B cell (primary cell): Measurements from ENCODE around the gene PSMB8. TPM values are rescaled to one million over a fixed set of nuclear protein-coding genes. Genes with fewer than 3 reads are reported as not detected.

ENCODE experiments used
- ATAC-seq: fragments of 200-7000 bp; cut with Tn5 transposase; one replicate; pipeline ENCODE4 v1.10.0; 2021; ENCODE audit warnings: low read depth, mild to moderate bottlenecking, moderate number of reproducible peaks, moderate library complexity
- CTCF ChIA-PET: fragments of 350-600 bp; sonication (Branson Sonifier 250); formaldehyde crosslinking; loops from one replicate; lab custom pipeline; 2021; ENCODE audit warnings: antibody characterized with exemption, inconsistent platforms; lab: Charles Lee
- POLR2A ChIA-PET: fragments of 350-600 bp; sonication (Branson Sonifier 250); formaldehyde crosslinking; loops from one replicate; lab custom pipeline; 2021; ENCODE audit warnings: antibody characterized with exemption; lab: Charles Lee
- DNase-seq: peaks from one replicate; pipeline ENCODE4 v3.0.0; 2013
- H2AFZ ChIP-seq: 2 replicates; pipeline ENCODE4 v1.6.1; 2012; ENCODE audit warnings: mild to moderate bottlenecking, low read depth, low read length; ENCODE audit not compliant: insufficient read depth, poor library complexity, severe bottlenecking
- H3K27ac ChIP-seq, 2 donors: 1 replicate in 1 of 2; 2 replicates in 1 of 2; pipeline ENCODE4 v1.5.1; 2012 to 2013; ENCODE audit warnings: low read length in 2 of 2, mild to moderate bottlenecking in 2 of 2, moderate library complexity in 1 of 2
- H3K27me3 ChIP-seq, 4 experiments: fragments of 200-600 bp in 1 of 4; sonication (generic) in 1 of 4; replicated peaks in 1 of 4; 1 replicate in 2 of 4; 2 replicates in 2 of 4; pipeline versions ENCODE4 v1.6.1 to v1.7.0; 2013 to 2016; ENCODE audit warnings: low read length in 3 of 4, mild to moderate bottlenecking in 2 of 4, mixed read lengths in 1 of 4, moderate library complexity in 1 of 4; ENCODE audit not compliant: insufficient read depth in 4 of 4, control insufficient read depth in 3 of 4; ENCODE audit errors: control extremely low read depth in 1 of 4
- H3K36me3 ChIP-seq, 2 experiments: replicated peaks in 1 of 2; 1 replicate in 1 of 2; 2 replicates in 1 of 2; pipeline versions ENCODE4 v1.6.1 to v1.7.1; 2013; ENCODE audit warnings: low read length in 1 of 2; ENCODE audit not compliant: insufficient read depth in 2 of 2, control insufficient read depth in 1 of 2; ENCODE audit errors: control extremely low read depth in 1 of 2, extremely low read depth in 1 of 2
- H3K4me1 ChIP-seq, 2 donors: fragments of 200-600 bp in 1 of 2; sonication (generic) in 1 of 2; 1 replicate in 1 of 2; 2 replicates in 1 of 2; pipeline versions ENCODE4 v1.5.1 to v1.6.1; 2013 to 2017; ENCODE audit warnings: low read length in 2 of 2; ENCODE audit not compliant: control insufficient read depth in 2 of 2, insufficient read depth in 2 of 2
- H3K4me2 ChIP-seq: replicated peaks from 2 replicates; pipeline ENCODE3; 2012; ENCODE audit warnings: mild to moderate bottlenecking, low read depth, low read length; ENCODE audit not compliant: poor library complexity, severe bottlenecking
- H3K4me3 ChIP-seq, 5 experiments: fragments of 200-600 bp in 1 of 5; sonication (generic) in 1 of 5; 1 replicate in 3 of 5; 2 replicates in 2 of 5; pipeline versions ENCODE4 v1.5.1 to v1.7.0; 2011 to 2016; ENCODE audit warnings: low read length in 4 of 5, mild to moderate bottlenecking in 4 of 5, low read depth in 2 of 5, control low read depth in 1 of 5, moderate library complexity in 1 of 5; ENCODE audit not compliant: insufficient read depth in 1 of 5; ENCODE audit errors: control extremely low read depth in 1 of 5, extremely low read depth in 1 of 5
- H3K79me2 ChIP-seq: fragments of 200-600 bp; sonication (generic); one replicate; pipeline ENCODE4 v1.6.0; 2016; ENCODE audit warnings: low read length; ENCODE audit not compliant: control insufficient read depth, insufficient read depth
- H3K9ac ChIP-seq: fragments of 200-600 bp; sonication (generic); 2 replicates; pipeline ENCODE4 v1.6.1; 2017; ENCODE audit warnings: mild to moderate bottlenecking, low read length, moderate library complexity
- H3K9me3 ChIP-seq, 3 donors: one replicate each; pipeline versions ENCODE4 v1.6.1 to v1.7.1; 2013; ENCODE audit warnings: low read length in 2 of 3; ENCODE audit not compliant: control insufficient read depth in 2 of 3, insufficient read depth in 1 of 3; ENCODE audit errors: control extremely low read depth in 1 of 3
- H4K20me1 ChIP-seq: 2 replicates; pipeline ENCODE4 v1.6.0; 2012; ENCODE audit warnings: mild to moderate bottlenecking, low read length; ENCODE audit not compliant: insufficient read depth, control insufficient read depth, poor library complexity, severe bottlenecking
- H3K27ac Mint-ChIP-seq: one replicate; pipeline ENCODE4 v1.8.0; 2021; ENCODE audit warnings: mixed read lengths
- H3K27me3 Mint-ChIP-seq: one replicate; pipeline ENCODE4 v1.8.0; 2021; ENCODE audit warnings: mixed read lengths
- H3K4me1 Mint-ChIP-seq: one replicate; pipeline ENCODE4 v1.8.0; 2021; ENCODE audit warnings: mixed read lengths
- H3K4me3 Mint-ChIP-seq: one replicate; pipeline ENCODE4 v1.8.0; 2021; ENCODE audit warnings: mixed read lengths
- H3K9me3 Mint-ChIP-seq: one replicate; pipeline ENCODE4 v1.8.0; 2022; ENCODE audit warnings: mixed read lengths; ENCODE audit not compliant: insufficient read depth
- EZH2 ChIP-seq: IDR thresholded peaks from 2 replicates; pipeline ENCODE4 v1.6.1; 2012; ENCODE audit warnings: borderline replicate concordance, low read depth, mild to moderate bottlenecking, moderate library complexity, low read length; ENCODE audit not compliant: insufficient read depth, poor library complexity, severe bottlenecking
- whole genome bisulfite sequencing: methylation state at CpG from one replicate; pipeline ENCODE4 v1.1.5; 2013; ENCODE audit warnings: missing lambda C conversion rate; ENCODE audit not compliant: insufficient coverage; 5-methylcytosine and 5-hydroxymethylcytosine counted together
- intact Hi-C: fragments of 100-400 bp; cut with micrococcal nuclease; formaldehyde crosslinking; loops from one replicate; pipeline ENCODE4 v1.10.0; 2022
- polyA plus RNA-seq: library from polyadenylated mRNA; depleted of rRNA; stranded (reverse); fragments of >200 nt; gene quantifications from 2 replicates; pipeline ENCODE4 v1.2.3, GENCODE V29; 2012
- total RNA-seq, 2 donors: library from RNA; stranded (reverse); fragments of 120-200 nt in 1 of 2; gene quantifications; 1 replicate in 1 of 2; 2 replicates in 1 of 2; pipeline versions ENCODE4 v1.2.3 to v1.2.4, GENCODE V29; 2013 to 2022
- TF ChIP-seq, protein P1 (sequence below): fragments of 200-600 bp; IDR thresholded peaks from one replicate; pipeline ENCODE4 v1.8.0; 2022; ENCODE audit warnings: antibody characterized with exemption, mild to moderate bottlenecking

The PSMB8 gene
- total and polyA plus RNA-seq, 2 donors (not counting 1 experiment from before 2014, with no cell fraction given) = 129 to 256 TPM

DNA sequence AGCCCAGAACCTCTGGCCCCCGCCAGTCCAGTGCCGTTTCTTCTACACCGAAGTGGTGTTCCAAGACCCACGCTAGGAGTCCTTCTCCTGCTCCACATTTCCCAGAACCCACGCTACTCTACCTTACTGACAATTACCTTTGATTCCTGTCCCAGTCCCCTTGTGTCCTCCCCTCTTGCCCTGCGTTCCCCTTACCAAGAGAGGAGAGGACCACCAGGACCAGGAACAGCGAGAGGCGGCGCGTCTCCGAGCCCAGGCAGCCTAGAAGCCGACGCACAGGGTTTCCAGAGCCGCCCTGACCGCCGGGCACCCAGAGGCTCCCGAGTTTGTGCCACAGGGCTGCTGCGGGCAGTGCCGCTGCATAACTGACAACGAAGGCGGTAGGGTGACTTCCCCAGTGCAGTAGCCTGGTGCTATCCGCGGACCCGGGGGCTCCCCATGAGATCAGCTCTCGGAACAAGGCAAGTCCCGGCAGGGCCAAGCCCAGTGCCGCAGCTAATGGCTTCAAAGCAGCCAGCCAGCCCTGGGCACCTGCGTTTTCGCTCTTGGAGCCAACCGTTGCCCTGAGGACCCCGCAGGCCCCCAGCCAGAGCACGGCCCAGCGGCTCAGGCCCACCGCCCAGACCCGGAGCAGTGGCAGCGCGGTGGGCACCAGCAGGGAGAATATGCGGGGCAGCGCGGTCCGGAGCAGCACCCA is 9.1 kb upstream of the PSMB8 start:
- ChIA-PET CTCF (interaction anchor here (0.7 to 8.1 kb wide), 19 partner anchors 11 to 442 kb away, joined by 3 to 359 read pairs (median 6); partner anchors contain the start of genes HLA-DMA, HLA-DOB, HLA-DPA1 and PSMB8), POLR2A (interaction anchor here (0.6 to 6.4 kb wide), 15 partner anchors 11 to 537 kb away, joined by 3 to 282 read pairs (median 4); partner anchors contain the start of genes BRD2, HLA-DMA, PSMB8 and TAP2)
- peak; percentile 78 for DNase-seq
- peaks cover 100% of the 10 kb centered on the region for H3K79me2 ChIP-seq
- peaks cover 19 to 63% of the 10 kb centered on the region in 2 experiments for H3K36me3 ChIP-seq
- H3K4me2 ChIP-seq = peak overlapping the region; percentile 82
- H3K9ac ChIP-seq = peak overlapping the region; percentile 99
- Mint-ChIP-seq H3K4me3 (peak overlapping the region; percentile 99), H3K9me3 (no peaks in the 10 kb centered on the region), H3K4me1 (peaks cover 77% of the 10 kb centered on the region), H3K27ac (peak overlapping the region; percentile 100), H3K27me3 (no peaks in the 10 kb centered on the region)
- peaks cover 16% of the 10 kb centered on the region for H4K20me1 ChIP-seq
- peak overlapping the region; percentile 98 to 99 for H3K27ac ChIP-seq
- under 1% methylated on average over 41 of the region's 41 CpGs for WGBS
- H3K9me3 ChIP-seq = no peaks in the 10 kb centered on the region
- TF ChIP-seq, protein P1, sequence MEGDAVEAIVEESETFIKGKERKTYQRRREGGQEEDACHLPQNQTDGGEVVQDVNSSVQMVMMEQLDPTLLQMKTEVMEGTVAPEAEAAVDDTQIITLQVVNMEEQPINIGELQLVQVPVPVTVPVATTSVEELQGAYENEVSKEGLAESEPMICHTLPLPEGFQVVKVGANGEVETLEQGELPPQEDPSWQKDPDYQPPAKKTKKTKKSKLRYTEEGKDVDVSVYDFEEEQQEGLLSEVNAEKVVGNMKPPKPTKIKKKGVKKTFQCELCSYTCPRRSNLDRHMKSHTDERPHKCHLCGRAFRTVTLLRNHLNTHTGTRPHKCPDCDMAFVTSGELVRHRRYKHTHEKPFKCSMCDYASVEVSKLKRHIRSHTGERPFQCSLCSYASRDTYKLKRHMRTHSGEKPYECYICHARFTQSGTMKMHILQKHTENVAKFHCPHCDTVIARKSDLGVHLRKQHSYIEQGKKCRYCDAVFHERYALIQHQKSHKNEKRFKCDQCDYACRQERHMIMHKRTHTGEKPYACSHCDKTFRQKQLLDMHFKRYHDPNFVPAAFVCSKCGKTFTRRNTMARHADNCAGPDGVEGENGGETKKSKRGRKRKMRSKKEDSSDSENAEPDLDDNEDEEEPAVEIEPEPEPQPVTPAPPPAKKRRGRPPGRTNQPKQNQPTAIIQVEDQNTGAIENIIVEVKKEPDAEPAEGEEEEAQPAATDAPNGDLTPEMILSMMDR = no peak
- no peak for TF ChIP-seq EZH2
- peak overlapping the region; percentile 86 for H2AFZ ChIP-seq
- peak; percentile 26 for ATAC-seq
- no peaks in the 10 kb centered on the region for H3K27me3 ChIP-seq
- H3K4me3 ChIP-seq = peak overlapping the region; percentile 91 to 98 (median 94)
- peaks cover 60 to 63% of the 10 kb centered on the region in 2 donors for H3K4me1 ChIP-seq
- intact Hi-C loops = loop anchor here (1.0 kb wide), 1 partner anchor 36 kb away; the partner anchor contains the start of gene HLA-DOB
